HuH-7 (cell line): ENCODE data around the gene CAST.
A peak's percentile ranks its signal among the peaks of the same experiment; 100 is the strongest.

Experiments
- DNase-seq: peaks from one replicate; pipeline ENCODE4 v3.0.0; 2011; ENCODE audit warnings: low spot score

The CAST gene

DNA sequence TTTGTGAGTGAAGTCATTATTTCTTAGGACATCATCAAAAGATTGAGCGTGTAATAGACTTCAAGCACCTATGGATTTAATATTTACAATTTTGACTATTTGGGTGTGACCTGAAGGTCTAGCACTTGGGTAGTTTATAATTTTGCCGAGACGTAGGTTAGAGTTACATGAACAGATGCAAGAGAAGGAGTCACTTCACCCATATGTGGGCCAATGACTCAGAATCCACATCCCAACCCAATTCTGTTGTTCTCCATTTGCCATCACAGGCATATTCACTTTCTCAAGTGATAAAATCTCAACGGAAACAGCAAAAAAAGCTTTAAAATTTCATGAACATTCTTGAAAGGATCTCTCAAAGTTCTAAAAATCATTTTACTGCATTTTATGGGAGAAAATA, 157.6 kb downstream of the CAST start:
- no peak for DNase-seq

DNA sequence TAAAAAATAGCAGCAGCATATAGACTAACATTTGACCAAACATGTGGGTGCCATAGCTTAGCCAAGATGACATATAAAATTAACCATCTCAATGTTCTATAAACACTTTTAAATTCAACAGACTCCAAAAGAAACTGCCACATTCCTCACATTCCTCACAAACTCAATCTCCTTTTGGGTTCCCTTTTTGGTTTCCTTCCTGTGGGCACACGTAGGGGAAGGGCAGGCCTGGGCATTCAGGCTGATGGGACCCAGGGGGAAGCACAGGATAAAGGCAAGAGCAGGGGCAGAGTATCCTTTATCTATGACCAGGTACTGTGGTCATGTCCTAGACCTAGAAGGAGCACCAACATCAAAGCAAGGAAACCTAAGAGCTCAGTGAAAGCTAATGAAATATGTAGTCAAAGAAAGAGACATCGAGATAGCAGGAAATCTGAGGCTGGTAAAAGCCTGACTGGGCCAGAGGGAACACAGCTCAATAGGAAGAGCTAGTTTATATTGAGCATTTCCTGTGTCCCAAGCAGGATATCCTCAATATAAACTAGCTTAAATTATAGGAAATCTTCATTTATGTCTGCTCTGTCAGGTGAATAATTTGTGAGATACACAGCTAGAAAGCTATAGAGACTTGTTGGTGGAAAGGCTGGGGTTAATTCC, 159.2 kb downstream of the CAST start:
- no peak for DNase-seq

DNA sequence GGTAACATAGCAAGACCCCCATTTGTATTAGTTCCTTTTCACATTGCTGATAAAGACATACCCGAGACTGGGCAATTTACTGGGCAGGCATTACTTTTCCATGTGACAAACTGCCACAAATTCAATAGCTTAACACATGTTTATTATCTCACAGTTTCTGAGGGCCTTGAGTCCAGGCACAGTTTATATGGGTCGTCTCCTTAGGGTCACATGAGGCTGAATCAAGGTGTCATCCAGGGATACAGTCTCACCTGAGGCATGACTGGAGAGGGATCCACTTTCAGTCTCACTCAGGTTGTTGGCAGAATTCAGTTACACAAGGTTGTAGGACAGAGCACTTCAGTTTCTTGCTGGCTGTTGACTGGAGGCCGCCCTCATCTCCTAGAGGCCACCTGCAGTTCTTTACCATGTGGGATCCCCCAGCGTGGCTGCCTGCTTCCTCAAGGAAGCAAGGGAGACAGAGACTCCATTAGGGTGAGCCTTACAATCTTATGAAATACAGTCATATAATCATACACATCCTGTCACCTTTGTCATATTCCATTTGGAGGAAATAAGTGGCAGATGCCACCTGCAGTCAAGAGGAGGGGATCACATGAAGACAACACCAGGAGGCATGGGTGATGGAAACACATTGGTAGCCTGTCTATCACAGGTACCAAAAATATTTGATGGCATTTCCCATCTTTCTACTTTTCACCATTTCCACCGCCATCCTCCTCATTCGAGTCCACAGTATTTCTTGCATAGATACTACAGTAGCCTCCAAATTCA, 160.7 kb downstream of the CAST start:
- DNase-seq, result no peak

DNA sequence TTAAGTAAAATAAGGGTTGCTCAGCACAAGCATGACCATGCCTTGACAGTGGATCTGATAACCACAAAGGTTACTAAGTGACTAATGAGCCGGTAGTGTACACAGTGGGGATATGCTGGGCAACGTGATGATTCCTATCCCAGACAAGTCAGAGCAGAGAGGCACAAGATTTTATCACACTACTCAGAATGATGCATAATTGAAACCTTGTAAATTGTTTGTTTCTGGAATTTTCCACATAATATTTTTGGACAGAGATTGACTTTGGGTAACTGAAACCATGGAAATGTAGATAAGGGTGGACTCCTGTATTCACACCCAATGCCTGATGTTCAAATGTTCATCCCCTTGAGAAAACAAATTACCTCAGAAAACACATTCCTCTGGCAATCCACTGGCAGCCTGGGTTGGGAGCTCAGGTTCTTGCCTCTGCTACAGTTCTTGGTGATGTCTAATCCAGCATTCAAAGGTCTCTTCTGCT, 161.8 kb downstream of the CAST start:
- peak; percentile 20 for DNase-seq
